ENCODE measurements around the gene RALGAPA1. TPM values are rescaled to one million over a fixed set of nuclear protein-coding genes. Genes with fewer than 3 reads are reported as not detected.
"Not testable (repeated sequence)": the region's sequence is repeated elsewhere in the genome, so short reads cannot be mapped to it uniquely, and the experiment has no call there.

RALGAPA1 gene
- 8.9 TPM for polyA plus RNA-seq (2013, experiment 1 of 2)
- 7.6 TPM for polyA plus RNA-seq (2013, experiment 2 of 2)

DNA sequence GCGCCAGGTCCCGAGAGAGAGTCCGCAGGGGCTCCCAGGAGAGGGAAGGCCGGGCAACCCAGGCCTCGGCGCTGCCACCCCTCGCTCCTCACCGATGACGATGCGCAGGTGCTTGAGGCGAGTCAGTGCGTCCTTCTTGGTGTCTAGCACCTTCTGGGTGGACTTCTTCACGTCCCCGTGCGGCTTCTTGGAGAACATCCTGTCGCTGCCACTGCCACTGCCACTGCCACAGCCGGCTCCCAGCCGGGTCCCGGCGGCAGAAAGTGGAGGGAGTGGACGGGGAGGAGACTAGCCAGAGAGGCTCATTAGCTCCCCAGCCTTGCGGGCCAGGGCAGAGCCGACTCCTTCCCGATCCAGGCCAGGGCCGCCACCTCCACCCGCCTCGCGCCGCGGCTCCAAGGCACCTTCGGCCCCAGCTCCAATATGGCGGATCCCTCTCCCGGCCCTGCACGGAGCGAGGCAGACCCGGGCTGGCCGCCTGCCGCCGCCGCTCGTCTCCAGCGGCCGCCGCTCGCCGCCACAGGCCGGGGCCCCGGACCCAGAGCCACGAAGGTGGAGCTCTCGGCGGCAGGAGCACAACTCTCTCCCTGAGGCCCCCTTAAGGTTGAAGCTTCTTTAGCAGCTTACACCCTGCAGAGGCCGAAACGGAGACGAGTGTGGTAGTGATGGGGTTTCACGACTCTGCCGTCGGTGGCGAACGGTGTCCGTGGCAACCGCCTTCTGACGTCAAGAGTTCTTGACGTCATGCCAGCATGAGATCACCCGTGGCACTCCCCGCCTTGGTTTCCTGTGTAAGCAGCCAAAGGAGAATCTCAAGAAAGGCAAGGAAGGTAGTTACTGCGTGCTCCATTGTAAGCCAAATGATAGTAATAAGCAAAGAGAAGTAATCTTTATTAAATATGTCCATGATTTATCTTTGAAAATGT, at the start of gene RALGAPA1:
Gene RALGAPA1 (minus strand): TSS at position 658 of the 926 bp plus-strand sequence. CDS start 460 bp downstream, at position 198.
- not testable (repeated sequence) for H3K79me1 ChIP-seq (replicated peaks; ENCODE audit: low read length, poor library complexity, severe bottlenecking); H3K4ac ChIP-seq (ENCODE audit: low read depth in 1 of 2, low read length in 2 of 2); H3K36me3 ChIP-seq (ENCODE audit: control insufficient read depth in 1 of 2, insufficient read depth in 2 of 2, low read depth in 1 of 2, low read length in 2 of 2); H2AK5ac ChIP-seq (ENCODE audit: low read length, severe bottlenecking); H3K4me1 ChIP-seq (ENCODE audit: control insufficient read depth, insufficient read depth, low read depth, low read length); H3K23ac ChIP-seq (ENCODE audit: low read length in 2 of 2); H3K14ac ChIP-seq (ENCODE audit: low read length in 2 of 2); H3K27me3 ChIP-seq (ENCODE audit: control insufficient read depth in 1 of 2, insufficient read depth in 1 of 2, low read length in 2 of 2); H2BK5ac ChIP-seq (ENCODE audit: low read depth, low read length, poor library complexity, severe bottlenecking); H2BK12ac ChIP-seq (ENCODE audit: low read length in 2 of 2); H3K9me3 ChIP-seq (ENCODE audit: control insufficient read depth, low read length)
- WGBS = 2% methylated on average over 56 of the region's 66 CpGs
- H3K4me3 ChIP-seq (ENCODE audit: insufficient read depth in 1 of 2, low read depth in 1 of 2, low read length in 2 of 2) = peak within 1 kb of the TSS; percentile 70 to 95
- peak within 1 kb of the TSS; percentile 56 for H3K27ac ChIP-seq (ENCODE audit: low read length, poor library complexity, severe bottlenecking)
- peak; percentile 99 for DNase-seq
- H3K4me2 ChIP-seq (ENCODE audit: low read length, poor library complexity, severe bottlenecking) = peak within 1 kb of the TSS; percentile 84
- H3K9ac ChIP-seq (ENCODE audit: low read length) = peak within 1 kb of the TSS; percentile 94
- peak within 1 kb of the TSS; percentile 90 for H4K91ac ChIP-seq (ENCODE audit: low read length)
- H2AFZ ChIP-seq (ENCODE audit: low read depth, low read length) = peak within 1 kb of the TSS; percentile 2
- peak within 1 kb of the TSS; percentile 64 for H4K8ac ChIP-seq (ENCODE audit: low read length)
- H2BK120ac ChIP-seq (ENCODE audit: low read depth, low read length) = peak within 1 kb of the TSS; percentile 64
- peak within 1 kb of the TSS in 1 of 2 experiments; percentile 21 for H3K18ac ChIP-seq (ENCODE audit: low read depth in 1 of 2, low read length in 2 of 2)
- peak within 1 kb of the TSS; percentile 69 for H2BK15ac ChIP-seq (ENCODE audit: low read depth, poor library complexity, severe bottlenecking)

DNA sequence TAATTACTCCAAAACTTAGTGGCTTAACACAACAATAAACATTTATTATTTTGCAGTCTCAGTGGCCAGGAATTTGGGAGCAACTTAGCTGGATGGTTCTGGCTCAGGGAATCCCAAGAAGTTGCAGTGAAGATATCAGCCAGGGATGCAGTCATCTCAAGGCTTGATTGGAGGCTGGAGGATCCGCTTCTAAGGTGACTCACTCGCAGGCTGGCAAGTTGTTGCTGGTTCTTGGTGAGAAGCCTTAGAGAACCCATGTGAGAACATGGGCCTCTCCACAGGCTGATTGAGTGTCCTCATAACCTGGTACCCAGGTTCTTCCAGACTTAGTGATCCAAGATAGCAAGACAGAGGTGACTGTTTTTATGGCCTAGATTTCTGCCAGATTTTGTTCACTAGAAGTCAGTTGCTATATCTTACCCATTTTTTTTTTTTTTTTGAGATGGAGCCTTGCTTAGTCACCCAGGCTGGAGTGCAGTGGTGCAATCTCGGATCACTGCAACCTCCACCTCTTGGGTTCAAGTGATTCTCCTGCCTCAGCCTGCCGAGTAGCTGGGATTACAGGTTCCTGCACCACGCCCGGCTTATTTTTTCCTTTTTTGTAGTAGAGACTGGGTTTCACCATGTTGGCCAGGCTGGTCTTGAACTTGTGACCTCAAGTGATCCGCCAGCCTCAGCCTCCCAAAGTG, 49.6 kb upstream of the RALGAPA1 start:
- no peak overlapping the region for H4K91ac ChIP-seq (ENCODE audit: low read length)
- no peaks in the 10 kb centered on the region for H3K4me1 ChIP-seq (ENCODE audit: control insufficient read depth, insufficient read depth, low read depth, low read length)
- no peak overlapping the region for H2AK5ac ChIP-seq (ENCODE audit: low read length, severe bottlenecking)
- H3K9ac ChIP-seq (ENCODE audit: low read length) = no peak overlapping the region
- WGBS = 89% methylated on average over 6 of the region's 7 CpGs
- H2BK5ac ChIP-seq (ENCODE audit: low read depth, low read length, poor library complexity, severe bottlenecking) = no peak overlapping the region
- H3K27ac ChIP-seq (ENCODE audit: low read length, poor library complexity, severe bottlenecking) = no peak overlapping the region
- H3K18ac ChIP-seq (ENCODE audit: low read depth in 1 of 2, low read length in 2 of 2) = no peak overlapping the region
- H3K4me3 ChIP-seq (ENCODE audit: insufficient read depth in 1 of 2, low read depth in 1 of 2, low read length in 2 of 2) = no peak overlapping the region
- no peaks in the 10 kb centered on the region for H3K9me3 ChIP-seq (ENCODE audit: control insufficient read depth, low read length)
- peaks cover 7 to 14% of the 10 kb centered on the region in 2 experiments for H3K36me3 ChIP-seq (ENCODE audit: control insufficient read depth in 1 of 2, insufficient read depth in 2 of 2, low read depth in 1 of 2, low read length in 2 of 2)
- no peak overlapping the region for H3K4me2 ChIP-seq (ENCODE audit: low read length, poor library complexity, severe bottlenecking)
- no peak overlapping the region for H2BK12ac ChIP-seq (ENCODE audit: low read length in 2 of 2)
- no peak overlapping the region for H3K14ac ChIP-seq (ENCODE audit: low read length in 2 of 2)
- H3K4ac ChIP-seq (ENCODE audit: low read depth in 1 of 2, low read length in 2 of 2) = no peak overlapping the region
- H2BK15ac ChIP-seq (ENCODE audit: low read depth, poor library complexity, severe bottlenecking) = no peak overlapping the region
- H3K23ac ChIP-seq (ENCODE audit: low read length in 2 of 2) = no peak overlapping the region
- DNase-seq = peak; percentile 35
- no peak overlapping the region for H2AFZ ChIP-seq (ENCODE audit: low read depth, low read length)
- H4K8ac ChIP-seq (ENCODE audit: low read length) = no peak overlapping the region
- no peaks in the 10 kb centered on the region for H3K27me3 ChIP-seq (ENCODE audit: control insufficient read depth in 1 of 2, insufficient read depth in 1 of 2, low read length in 2 of 2)
- no peak overlapping the region for H2BK120ac ChIP-seq (ENCODE audit: low read depth, low read length)
- peaks cover 11% of the 10 kb centered on the region for H3K79me1 ChIP-seq (replicated peaks; ENCODE audit: low read length, poor library complexity, severe bottlenecking)

DNA sequence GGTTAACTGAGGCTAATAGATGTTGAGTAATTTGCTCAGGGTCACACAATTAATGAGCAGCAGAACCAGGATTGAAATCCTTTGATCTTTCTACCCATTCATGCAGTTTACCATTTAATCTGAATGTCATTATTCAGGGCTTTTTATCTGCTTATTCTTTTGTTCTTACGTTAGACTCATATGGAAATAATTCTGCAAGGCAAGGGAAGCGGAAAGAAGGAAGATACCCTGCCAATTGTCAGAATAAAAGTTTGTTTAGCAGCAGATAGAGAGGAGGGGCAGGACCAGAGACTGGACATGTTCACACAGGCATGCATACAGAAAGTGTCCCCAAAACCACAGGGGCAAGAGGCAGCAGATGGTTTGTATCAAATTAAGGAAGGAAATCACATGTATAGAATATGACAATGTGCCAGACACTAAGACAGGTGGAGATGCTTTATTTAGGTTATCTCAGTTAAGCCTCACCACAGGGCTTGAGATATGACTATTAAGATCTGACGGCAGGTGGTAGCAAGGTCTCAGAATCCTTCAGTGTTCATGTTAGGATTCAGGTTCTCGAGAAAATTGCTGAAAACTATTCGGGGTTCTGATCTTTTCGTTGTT, 46.9 kb upstream of the RALGAPA1 start:
- no peak overlapping the region for H2AK5ac ChIP-seq (ENCODE audit: low read length, severe bottlenecking)
- H3K36me3 ChIP-seq (ENCODE audit: control insufficient read depth in 1 of 2, insufficient read depth in 2 of 2, low read depth in 1 of 2, low read length in 2 of 2) = peaks cover 5 to 13% of the 10 kb centered on the region in 2 experiments
- H3K4ac ChIP-seq (ENCODE audit: low read depth in 1 of 2, low read length in 2 of 2) = no peak overlapping the region
- H2BK5ac ChIP-seq (ENCODE audit: low read depth, low read length, poor library complexity, severe bottlenecking) = no peak overlapping the region
- H3K27ac ChIP-seq (ENCODE audit: low read length, poor library complexity, severe bottlenecking) = no peak overlapping the region
- peak overlapping the region in 1 of 2 experiments; percentile 46 for H3K23ac ChIP-seq (ENCODE audit: low read length in 2 of 2)
- no peak overlapping the region for H3K9ac ChIP-seq (ENCODE audit: low read length)
- no peak overlapping the region for H2BK12ac ChIP-seq (ENCODE audit: low read length in 2 of 2)
- H3K18ac ChIP-seq (ENCODE audit: low read depth in 1 of 2, low read length in 2 of 2) = no peak overlapping the region
- H2BK120ac ChIP-seq (ENCODE audit: low read depth, low read length) = no peak overlapping the region
- H2BK15ac ChIP-seq (ENCODE audit: low read depth, poor library complexity, severe bottlenecking) = no peak overlapping the region
- no peak overlapping the region for H2AFZ ChIP-seq (ENCODE audit: low read depth, low read length)
- no peak for DNase-seq
- WGBS = 99% methylated on average over 4 of the region's 6 CpGs
- H3K14ac ChIP-seq (ENCODE audit: low read length in 2 of 2) = no peak overlapping the region
- no peak overlapping the region for H4K8ac ChIP-seq (ENCODE audit: low read length)
- no peak overlapping the region for H3K4me3 ChIP-seq (ENCODE audit: insufficient read depth in 1 of 2, low read depth in 1 of 2, low read length in 2 of 2)
- H3K27me3 ChIP-seq (ENCODE audit: control insufficient read depth in 1 of 2, insufficient read depth in 1 of 2, low read length in 2 of 2) = no peaks in the 10 kb centered on the region
- no peak overlapping the region for H3K4me2 ChIP-seq (ENCODE audit: low read length, poor library complexity, severe bottlenecking)
- H3K79me1 ChIP-seq (replicated peaks; ENCODE audit: low read length, poor library complexity, severe bottlenecking) = peaks cover 15% of the 10 kb centered on the region
- no peak overlapping the region for H4K91ac ChIP-seq (ENCODE audit: low read length)
- H3K4me1 ChIP-seq (ENCODE audit: control insufficient read depth, insufficient read depth, low read depth, low read length) = no peaks in the 10 kb centered on the region
- peaks cover 10% of the 10 kb centered on the region for H3K9me3 ChIP-seq (ENCODE audit: control insufficient read depth, low read length)
